ENCODE results near the gene DOHH.
"Not testable (repeated sequence)": the region's sequence is repeated elsewhere in the genome, so short reads cannot be mapped to it uniquely, and the experiment has no call there.

Gene DOHH

DNA sequence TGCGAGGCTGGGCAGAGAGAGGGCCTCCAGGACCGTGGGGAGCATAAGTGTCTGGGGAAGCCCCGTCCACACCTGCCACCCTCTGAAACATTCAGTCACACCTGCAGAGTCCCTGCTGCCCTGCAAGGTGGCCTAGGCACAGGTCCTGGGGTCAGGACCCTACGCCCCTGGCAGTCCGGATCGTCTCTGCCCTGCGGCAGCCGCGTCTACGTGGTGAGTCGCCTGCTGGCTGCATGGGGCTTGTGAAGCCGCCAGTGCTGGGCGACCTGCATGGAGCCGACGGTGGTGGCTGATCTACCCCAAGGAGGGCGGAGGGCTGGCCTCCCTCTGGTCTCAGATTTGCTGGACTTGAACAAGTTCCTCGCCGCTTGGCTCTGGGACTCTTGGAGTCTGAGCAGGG lies 18.7 kb upstream of the DOHH start:
- no peak for DNase-seq (ENCODE audit: low read depth in 2 of 2)

DNA sequence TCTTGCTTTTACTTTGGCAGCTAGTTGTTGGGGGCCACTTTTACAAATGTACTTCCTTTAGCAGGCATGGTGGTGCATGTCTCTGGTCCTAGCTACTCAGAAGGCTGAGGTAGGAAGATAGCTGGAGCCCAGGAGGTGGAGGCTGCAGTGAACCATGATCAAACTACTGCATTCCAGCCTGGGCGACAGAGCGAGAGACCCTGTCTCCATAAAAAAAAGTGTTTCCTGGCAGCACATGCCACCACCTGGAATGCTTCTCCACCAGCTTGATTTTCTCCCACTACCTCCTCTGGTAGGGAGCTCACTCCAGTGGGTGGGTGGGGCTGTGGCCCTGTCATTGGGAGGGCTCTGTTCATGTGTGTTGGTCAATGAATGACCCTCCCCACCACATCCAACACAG lies 18.2 kb upstream of the DOHH start:
- no peak for DNase-seq (ENCODE audit: low read depth in 2 of 2)

DNA sequence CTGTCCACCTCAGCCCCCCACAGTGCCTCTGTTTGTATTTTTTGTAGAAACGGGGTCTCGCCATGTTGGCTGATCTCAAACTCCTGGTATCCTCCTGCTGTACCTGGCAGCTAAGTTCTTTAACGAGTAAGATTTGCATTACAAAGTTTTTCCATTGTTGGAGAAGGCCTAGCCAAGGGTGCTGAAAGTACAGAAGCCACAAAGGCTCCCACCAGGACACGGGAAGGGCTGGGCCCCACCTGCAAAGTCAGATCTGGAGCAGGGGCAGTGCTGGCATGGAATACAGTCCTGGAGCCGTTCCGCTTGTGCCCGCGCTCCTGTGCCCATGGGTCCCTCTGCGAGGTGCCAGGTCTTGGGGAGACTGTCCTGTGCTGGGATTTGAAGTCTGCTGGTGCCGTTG lies 17.8 kb upstream of the DOHH start:
- DNase-seq (ENCODE audit: low read depth in 2 of 2) = no peak

DNA sequence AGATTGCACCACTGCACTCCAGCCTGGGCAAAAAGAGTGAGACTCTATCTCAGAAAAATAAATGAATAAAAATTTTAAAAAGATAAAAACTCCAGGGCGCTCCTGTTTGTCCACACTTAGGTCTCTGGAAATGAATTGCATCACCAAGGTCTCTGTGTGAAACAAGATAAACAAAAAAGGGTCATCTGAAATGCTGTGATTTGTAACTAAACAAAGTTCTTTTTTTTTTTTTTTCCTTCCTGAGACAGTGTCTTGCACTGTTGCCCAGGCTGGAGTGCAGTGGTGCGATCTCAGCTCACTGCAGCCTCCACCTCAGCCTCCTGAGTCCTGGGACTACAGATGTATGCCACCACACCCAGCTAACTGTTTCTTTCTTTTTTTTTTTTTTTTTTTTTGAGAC lies 17.2 kb upstream of the DOHH start:
- DNase-seq (ENCODE audit: low read depth in 2 of 2) = no peak

DNA sequence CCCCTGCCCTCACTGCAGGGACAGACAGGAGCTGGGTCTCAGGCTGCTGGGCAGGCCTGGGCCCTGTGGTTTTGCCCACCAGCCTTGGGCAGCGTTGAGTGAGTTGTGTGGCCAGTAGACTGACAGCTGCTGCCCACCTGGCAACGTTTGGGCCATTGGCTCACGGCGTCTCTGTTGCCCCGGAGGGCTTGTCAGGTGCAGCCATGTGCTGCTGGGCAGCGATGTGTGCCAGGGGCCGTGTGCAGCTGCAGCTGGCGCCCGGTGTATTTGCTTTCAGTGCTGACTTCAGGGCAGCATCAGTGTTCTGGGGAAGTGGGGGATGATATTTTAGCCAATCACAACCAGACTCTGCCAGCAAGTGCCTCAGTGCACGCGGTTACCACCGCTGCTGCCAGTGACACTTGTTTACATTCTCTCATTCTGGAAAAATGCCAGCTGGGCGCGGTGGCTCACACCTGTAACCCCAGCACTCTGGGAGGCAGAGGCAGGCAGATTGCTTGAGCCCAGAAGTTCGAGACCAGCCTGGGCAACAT lies 16.3 kb upstream of the DOHH start:
- no peak for DNase-seq (ENCODE audit: low read depth in 2 of 2)

DNA sequence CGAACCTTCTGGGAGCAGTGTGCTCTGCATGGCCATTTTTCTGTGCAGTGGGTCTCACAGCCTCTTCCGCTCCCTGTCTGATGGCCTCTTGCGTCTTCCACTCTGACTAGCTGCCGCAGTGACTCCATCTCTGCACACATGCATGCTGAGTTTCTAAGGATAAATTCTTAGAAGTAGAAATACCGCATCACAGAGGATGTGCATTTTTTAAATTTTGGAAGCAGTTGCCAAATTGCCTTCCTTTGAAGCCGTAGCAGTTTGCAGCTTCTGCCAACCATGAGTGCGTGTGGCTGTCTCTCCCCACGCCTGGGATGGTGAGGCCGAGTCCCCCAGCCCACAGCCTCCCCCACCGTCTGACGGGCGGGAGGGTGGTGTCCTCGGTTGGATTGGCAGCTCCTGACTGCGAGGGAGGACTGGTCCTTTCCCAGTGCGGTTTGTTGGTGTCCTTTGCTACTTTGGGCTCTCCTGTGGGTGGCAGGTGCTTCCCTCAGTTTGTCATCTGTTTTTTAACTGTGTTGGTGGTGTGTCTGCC lies 15.5 kb upstream of the DOHH start:
- no peak for DNase-seq (ENCODE audit: low read depth in 2 of 2)

DNA sequence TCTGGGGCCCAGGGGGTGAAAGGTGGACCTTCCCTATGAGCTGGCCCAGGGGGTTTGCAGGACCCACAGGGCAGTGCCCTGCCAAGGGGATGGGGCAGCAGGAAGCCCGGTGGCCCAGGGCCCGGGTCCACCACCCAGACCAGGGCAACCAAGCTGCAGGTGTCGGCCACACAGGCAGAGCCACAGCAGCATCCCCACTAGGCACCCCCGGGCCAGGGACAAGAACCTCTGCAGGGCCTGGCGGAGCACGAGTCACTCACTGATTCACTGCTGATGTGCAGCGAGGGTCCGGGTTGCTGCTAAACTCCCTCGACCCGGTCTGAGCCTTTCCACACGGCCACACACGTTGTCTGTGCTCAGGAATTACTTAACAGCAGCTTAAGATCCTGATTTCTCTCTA lies 14.5 kb upstream of the DOHH start:
- no peak for DNase-seq (ENCODE audit: low read depth in 2 of 2)

DNA sequence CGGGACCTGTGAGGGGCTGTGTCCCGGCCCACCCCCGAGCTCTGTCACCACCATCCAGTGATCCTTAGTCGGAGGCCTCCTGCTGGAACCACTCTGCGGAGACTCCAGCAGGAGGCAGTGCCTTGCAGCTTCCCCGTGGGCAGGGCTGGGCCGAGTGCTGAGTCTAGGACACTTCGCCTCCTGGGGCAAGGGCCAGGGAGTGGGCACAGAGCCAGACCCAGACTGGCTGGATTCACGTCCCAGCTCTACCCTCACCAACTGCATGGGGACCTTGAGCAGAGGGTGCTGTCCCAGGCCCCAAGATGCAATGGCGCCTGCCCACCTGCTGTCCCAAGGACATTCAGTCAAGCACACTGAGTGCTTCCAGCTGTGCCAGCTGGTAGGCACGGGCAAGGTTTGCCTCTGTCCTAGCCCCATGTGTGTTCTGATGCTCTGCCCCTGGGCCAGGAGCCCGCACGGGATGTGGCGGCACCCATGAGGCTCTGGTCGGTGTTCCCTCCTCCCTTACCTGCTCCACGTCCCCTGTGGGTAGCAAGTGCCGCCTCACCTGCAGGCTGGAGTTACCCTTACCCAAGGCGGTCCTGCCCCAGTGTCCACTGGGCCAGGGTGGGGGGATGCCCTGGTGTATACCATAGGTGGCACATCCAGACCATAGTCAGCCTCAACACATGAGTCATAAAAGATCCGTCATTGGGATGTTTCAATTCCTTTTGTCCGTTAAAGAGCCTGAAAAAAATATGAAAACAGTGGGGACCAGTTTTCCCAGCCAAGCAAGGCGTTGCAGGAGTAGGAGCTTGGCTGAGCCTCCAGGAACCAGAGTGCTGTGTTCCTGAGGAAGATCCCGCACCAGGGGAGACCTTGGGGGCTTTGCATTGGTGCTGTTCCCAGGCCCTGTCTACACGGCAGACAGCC lies 13.0 kb upstream of the DOHH start:
- no peak for DNase-seq (ENCODE audit: low read depth in 2 of 2)

DNA sequence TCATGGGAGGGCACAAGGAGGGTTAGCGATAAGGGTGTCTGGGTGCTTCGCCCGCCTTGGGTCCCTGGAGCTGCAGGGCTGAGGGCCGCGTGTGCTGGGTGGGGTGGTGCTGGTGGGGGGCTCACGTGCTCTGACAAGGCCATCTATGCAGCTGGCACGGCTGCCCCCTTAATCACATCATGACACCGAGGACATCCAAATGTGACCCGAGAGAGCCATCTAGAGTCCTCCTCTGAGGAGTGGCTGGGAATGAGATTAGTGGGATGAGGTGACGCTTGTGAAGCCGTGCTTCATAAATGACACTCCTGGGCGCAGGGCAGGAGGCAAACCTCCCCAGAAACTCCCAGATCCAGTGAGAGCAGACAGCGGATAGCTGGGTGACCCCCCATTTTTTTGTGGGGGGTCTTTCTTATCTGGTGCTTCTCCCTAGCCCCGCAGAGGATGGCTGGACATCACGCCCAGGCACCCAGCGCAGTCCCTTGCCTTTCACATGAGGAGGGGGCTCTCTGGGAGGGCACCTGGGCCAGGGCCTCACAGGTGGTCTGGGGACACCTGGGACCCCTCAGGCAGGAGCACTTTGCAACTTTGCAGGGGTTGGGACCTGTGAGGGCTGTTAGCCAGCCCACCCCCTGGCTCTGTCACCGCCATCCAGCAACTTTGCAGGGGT lies 12.2 kb upstream of the DOHH start:
- DNase-seq (ENCODE audit: low read depth in 2 of 2) = no peak

DNA sequence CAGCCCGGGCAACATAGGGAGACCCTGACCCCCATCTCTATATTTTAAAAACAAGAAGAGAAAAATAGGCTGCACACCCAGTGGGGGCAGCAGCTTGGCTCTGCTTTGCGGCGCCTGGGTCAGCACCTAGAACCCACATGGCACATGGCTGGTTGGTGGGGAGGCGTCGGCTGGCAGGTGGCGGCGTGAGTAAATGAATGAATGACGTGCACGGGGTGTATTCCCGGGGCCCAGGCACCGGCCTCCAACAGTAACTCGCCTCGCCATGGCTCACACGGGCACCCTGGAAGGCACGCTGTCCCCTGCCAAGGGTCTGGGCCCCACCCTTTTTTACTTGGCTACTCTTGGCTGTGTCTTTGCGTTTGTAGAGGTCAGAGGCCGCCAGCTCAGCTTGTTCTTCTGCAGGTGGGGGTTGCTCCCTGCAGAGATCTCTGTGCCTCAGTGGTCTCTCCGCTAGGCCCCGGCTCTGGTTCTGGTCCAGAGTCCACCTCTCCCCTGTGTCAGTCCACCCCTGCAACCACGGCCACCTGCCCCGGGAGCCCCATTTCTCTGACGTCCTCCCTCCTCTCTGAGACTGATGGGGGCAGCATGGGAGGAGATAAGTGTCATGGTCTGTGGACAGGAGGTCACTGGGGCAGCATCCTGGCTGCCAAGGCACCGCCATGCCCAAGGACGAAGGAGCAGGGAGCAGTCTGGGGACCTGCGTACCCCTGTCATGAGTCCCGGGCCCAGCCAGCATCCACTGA lies 11.2 kb upstream of the DOHH start:
- no peak for DNase-seq (ENCODE audit: low read depth in 2 of 2)

DNA sequence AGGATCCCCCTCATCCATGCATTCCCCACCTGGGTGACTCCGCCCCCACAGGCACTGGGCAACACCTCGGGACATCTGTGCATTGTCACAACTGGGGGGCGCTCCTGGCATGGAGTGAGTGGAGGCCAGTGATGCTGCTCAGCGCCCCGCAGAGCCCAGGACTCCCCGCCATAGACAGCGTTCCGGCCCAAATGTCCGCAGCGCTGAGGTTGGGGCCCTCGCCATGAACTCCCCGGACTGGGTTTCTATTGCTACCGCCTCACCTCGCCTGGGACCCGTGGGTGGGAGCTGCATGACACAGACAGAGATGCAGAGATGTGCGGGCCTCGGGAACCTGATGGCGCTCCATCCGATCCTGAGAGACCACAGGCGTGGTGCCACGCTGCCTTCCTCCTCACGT lies 10.3 kb upstream of the DOHH start:
- DNase-seq (ENCODE audit: low read depth in 2 of 2) = no peak

DNA sequence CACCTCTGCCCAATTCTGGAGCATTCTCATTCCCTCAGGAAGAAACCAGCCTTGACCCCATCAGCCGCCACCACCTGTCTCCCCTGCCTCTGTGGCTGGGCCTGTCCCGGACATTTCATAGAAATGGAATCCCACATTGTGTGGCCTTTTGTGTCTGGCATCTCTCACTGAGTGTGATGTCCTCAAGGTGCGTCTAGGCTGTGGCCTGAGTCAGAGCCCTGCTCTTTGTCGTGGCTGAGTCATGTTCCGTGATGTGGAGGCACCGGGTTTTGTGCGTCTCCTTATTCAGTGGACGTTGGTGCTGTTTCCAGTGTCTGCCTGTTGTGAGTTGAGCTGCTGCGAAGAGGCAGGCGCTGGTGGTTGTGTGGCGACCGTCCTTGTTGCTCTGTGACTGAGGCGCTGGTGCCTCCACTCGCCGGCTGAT lies 9.1 kb upstream of the DOHH start:
- no peak for DNase-seq (ENCODE audit: low read depth in 2 of 2)

DNA sequence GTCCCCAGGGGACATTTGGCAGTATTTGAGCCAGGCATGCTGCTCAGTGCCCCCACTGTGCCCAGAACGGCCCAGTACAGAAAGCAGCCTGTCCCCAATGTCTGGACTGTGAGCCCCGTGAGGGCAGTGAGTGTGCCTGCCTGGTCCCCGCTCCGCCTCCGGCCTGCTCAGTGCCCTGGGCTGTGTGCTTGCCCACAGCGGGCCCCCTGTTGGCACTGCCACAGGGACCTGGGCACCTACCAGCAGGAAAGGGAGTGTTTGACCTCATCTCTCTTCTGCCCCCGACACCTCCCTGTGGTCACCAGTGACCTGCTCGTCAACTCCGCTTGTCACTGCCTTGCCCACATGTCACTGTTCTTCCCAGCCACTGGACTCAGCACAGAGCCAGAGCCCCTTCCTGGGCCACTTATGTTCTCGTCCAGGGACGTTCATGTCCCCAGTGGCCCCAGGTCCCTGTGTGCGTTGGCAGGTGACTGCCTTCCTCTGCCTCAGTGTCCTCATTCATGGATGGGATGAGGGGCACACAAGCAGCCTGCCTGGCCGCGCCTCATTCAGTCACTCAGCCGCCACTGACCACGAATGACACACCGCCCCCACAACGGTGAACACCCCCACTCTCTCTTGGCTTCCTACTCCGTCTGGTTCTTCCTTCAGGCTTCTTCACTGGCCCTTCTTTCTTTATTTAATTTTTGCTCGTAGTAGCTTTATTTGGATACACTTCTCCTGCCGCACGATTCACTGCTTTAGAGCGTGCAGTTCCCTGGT lies 8.5 kb upstream of the DOHH start:
- no peak for DNase-seq (ENCODE audit: low read depth in 2 of 2)

DNA sequence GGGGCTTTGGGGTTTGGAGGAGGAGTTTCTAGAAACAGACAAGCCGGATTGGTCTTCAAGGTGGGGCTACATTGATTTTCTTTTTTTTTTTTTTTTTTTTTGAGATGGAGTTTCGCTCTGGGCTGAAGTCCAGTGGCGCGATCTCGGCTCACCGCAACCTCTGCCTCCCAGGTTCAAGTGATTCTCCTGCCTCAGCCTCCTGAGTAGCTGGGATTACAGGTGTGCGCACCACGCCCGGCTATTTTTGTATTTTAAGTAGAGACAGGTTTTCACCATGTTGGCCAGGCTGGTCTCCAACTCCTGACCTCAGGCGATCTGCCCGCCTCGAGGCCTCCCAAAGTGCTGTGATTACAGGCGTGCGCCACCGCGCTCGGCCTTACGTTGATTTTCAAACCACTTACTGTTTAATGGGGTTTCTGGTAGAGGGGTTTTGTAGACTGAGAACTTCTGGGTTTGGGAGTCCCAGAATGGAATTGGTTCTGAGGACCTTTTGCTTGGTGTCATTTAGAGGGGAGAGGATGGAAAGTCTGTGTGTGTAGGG lies 7.7 kb upstream of the DOHH start:
- DNase-seq (ENCODE audit: low read depth in 2 of 2) = not testable (repeated sequence)

DNA sequence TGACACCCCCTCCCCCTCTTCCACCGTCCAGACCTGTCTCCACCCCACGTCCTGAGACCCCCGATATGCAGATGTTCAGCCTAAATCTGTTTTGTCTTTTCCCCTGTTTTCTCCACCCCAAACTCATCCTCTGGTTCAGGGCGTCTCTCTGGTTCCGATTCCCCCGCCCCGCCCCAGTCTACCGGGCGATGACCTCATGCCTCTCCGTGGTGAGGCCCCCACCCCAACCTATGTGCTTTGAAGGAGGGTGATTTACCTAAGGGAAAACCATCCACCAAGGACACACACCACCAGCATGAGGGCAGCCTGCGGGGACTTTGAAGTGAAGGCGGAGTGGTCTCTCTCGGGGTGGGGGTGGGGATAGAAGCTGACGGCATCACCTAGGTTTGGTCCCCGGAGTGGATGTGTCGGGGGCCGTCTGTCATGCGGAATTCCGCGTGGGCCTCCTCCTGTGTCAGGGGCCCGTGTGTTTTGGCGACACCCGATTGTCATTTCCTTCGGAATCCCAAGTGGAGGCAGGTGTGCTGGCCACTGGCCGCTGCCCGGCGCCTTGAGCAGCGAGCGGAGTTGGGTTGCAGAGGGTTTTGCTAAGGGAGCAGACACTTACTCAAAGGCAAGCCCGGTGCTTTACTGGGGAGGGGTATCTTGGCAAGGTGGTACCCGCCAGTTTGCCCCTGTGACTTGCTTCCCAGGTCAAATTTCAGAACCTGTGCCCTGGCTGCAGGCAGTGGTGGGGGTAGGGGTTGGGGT lies 7.1 kb upstream of the DOHH start:
- DNase-seq (ENCODE audit: low read depth in 2 of 2) = no peak

DNA sequence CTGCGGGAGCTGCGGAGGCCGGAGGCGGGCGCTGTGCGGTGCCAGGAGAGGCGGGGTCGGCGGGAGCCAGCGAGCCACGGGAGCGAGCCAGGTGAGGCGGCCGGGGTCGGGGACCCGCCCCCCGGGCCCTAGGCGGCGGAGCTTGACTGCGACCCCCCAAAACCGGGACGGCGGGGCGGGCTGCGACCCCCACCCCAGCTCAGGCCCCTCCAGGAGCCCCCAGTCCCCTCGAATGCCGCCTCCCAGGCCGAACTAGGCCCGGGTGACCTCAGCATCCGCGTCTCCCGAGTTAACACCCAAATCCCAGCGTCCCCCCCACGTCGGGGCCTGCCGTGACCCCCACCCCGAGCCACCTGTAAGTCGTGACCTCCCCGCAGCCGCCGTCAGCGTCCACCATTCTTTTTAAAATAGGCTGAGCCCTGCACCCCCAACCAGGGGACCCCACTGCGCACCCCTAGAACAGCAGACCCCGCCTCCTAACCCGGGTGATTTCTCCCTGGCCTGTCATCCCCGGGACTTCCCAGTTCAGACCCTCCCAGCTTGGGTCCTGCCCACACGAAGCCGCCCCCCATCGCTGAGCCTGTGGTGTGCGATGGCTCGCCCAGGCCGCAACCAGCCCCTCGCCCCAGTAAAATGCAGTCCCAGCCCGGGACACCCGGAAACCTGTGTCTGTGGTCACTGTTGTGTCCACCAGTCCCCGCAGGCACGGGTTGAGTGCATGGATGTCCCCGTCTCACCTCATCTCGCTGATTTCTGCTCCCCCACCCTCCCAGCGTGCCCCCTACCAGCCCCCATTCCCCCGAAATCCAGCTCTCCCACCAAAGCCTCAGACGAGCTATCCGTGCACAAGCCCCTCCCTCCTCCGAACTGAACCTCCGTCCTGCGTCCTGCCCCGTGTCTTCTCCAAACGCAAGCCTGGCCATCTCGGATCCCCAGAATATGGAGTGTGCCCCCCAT lies 6.2 kb upstream of the DOHH start:
- DNase-seq (ENCODE audit: low read depth in 2 of 2) = no peak

DNA sequence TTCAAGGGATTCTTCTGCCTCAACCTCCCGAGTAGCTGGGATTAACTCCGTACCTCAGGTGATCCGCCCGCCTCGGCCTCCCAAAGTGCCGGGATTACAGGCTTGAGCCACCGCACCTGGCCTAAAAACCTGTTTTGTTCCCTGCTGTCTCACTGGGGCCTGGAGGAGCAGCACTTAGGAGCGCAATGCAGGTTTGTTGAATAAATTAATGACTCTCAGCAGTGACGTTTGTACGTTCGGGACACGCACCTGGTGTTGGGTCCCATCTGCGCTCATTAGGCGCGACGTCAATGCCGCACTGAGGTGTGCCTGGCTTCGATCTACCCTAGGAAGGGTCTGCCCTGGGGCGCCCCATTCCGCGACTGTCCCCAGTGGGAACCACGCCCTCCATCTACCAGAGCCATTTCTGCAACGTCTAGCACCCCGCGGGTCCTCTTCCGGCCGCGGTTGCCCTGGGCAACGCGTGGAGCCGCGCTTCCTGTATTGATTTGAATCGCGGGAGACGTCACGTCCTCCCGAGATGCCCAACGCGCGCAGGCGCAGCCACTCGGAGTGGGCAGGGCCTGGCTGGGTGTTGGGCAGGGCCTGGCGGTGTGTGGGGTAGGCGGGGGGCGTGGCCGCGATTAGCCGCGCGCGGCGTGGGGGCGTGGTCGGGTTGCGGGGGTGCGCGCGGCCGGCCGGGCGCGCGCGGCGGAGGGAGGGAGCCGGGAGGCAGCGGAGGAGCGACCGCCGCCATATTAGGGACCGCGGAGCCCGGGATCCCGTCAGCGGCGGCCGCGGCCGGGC lies 5.3 kb upstream of the DOHH start, which contains the start of gene FZR1:
Gene FZR1 (plus strand): TSS at position 714 of the 786 bp plus-strand sequence. CDS start 16,679 bp downstream, outside the sequence.
- peak; percentile 99 to 100 for DNase-seq (ENCODE audit: low read depth in 2 of 2)

DNA sequence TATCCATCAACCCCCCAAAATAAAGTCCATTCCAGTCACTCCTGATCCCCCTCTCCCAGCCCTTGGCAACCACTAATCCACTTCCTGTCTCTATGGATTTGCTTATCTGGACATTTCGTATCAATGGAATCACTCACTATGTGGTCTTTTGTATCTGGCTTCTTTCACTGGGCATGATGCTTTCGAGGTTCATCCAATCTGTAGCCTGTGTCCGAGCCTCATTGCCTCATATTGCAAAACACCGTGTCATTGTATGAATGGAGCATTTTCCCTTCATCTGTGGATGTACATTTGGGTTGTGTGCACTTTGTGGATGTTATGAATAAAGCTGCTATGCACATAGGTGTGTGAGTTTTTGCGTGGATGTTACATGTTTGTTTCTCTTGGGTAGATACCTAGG lies 4.3 kb upstream of the DOHH start:
- DNase-seq (ENCODE audit: low read depth in 2 of 2) = no peak

Data from stimulated activated CD8-positive, alpha-beta memory T cell treated with anti-CD3 and anti-CD28 coated beads, Interleukin-2, amount 100 ng/mL, for 1 hour (primary cell).